ENCODE data around the gene RSRP1.

Gene RSRP1

DNA sequence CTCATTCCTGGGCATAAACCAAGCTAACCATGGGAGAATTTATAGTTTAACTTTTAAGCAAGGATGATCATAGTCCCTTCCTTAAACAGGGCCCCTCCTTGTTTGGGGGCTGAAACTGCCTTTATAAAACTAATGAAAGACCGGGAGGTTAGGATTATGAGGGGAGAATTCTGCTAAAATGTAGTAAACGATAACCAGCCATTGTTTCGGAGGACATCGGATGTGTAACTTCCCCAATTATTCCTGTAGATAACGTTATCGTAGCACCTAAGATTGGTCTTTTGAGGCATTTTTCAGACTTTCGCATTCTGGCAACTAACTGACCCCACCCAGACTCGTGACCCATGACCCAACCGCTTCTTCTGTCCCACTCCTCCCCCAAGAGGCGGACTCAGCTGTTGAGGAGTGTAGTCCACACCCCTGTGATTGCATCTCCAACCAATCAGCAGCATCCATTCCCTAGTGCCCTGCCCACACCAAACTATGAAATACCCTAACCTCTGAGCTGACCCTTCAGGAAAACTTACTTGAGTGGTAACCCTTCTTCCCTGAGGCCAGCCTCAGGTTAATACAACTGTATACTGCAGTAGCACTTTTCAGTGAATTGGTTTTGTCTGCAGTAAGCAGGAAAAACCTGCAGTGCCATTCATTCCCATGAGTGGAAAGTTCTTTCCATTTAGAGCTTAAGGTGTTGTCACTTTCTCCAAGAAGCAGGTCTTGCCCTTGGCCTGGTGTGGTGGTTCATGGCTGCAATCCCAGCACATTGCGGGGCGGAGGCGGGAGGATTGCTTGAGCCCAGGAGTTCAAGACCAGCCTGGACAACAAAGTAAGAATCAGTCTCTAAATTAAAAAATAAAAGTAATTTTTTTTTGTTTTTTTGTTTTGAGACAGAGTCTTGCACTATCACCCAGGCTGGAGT is 14.1 kb downstream of the RSRP1 start:
- peak overlapping the region; percentile 61 for H3K9ac ChIP-seq
- peaks cover 50% of the 10 kb centered on the region for H3K4me1 ChIP-seq (ENCODE audit: low read depth, poor library complexity, severe bottlenecking)
- H3K4me2 ChIP-seq = peak overlapping the region; percentile 67
- no peaks in the 10 kb centered on the region for H3K36me3 ChIP-seq (ENCODE audit: insufficient read depth)
- TF ChIP-seq, protein P1, sequence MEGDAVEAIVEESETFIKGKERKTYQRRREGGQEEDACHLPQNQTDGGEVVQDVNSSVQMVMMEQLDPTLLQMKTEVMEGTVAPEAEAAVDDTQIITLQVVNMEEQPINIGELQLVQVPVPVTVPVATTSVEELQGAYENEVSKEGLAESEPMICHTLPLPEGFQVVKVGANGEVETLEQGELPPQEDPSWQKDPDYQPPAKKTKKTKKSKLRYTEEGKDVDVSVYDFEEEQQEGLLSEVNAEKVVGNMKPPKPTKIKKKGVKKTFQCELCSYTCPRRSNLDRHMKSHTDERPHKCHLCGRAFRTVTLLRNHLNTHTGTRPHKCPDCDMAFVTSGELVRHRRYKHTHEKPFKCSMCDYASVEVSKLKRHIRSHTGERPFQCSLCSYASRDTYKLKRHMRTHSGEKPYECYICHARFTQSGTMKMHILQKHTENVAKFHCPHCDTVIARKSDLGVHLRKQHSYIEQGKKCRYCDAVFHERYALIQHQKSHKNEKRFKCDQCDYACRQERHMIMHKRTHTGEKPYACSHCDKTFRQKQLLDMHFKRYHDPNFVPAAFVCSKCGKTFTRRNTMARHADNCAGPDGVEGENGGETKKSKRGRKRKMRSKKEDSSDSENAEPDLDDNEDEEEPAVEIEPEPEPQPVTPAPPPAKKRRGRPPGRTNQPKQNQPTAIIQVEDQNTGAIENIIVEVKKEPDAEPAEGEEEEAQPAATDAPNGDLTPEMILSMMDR (conservative IDR thresholded peaks at IDR 0.05; ENCODE audit: low read depth, low read length) = no peak
- no peaks in the 10 kb centered on the region for H3K27me3 ChIP-seq (ENCODE audit: insufficient read depth, low read depth)
- peaks cover 34% of the 10 kb centered on the region; the same call in 1 of the 2 replicates for H3K79me2 ChIP-seq (ENCODE audit: insufficient read depth, low read depth)
- peak overlapping the region; percentile 60 for H2AFZ ChIP-seq (ENCODE audit: low read depth)
- peak overlapping the region; percentile 85 for H3K4me3 ChIP-seq (IDR thresholded peaks at IDR 0.05; ENCODE audit: insufficient read depth, low read depth, low read length)
- no peaks in the 10 kb centered on the region for H4K20me1 ChIP-seq (ENCODE audit: insufficient read depth)
- peak overlapping the region; percentile 81 for H3K27ac ChIP-seq

GRCh38 chr1:25232027-25232865 is 15.0 kb downstream of the RSRP1 start, which contains the start of gene SYF2:
TSS of gene SYF2 (minus strand) at chr1:25232502. CDS start at chr1:25232467, 35 bp downstream.
- peak within 1 kb of the TSS; percentile 85 for H3K4me3 ChIP-seq (IDR thresholded peaks at IDR 0.05; ENCODE audit: insufficient read depth, low read depth, low read length)
- peaks cover 41% of the 10 kb centered on the region for H3K4me1 ChIP-seq (ENCODE audit: low read depth, poor library complexity, severe bottlenecking)
- peak within 1 kb of the TSS; percentile 61 for H3K9ac ChIP-seq
- peak within 1 kb of the TSS; percentile 60 for H2AFZ ChIP-seq (ENCODE audit: low read depth)
- peaks cover 34% of the 10 kb centered on the region; the same call in 1 of the 2 replicates for H3K79me2 ChIP-seq (ENCODE audit: insufficient read depth, low read depth)
- peak within 1 kb of the TSS; percentile 81 for H3K27ac ChIP-seq
- H3K4me2 ChIP-seq = peak within 1 kb of the TSS; percentile 67
- peaks cover 6% of the 10 kb centered on the region; the same call in 1 of the 2 replicates for H3K36me3 ChIP-seq (ENCODE audit: insufficient read depth)
- H4K20me1 ChIP-seq (ENCODE audit: insufficient read depth) = no peaks in the 10 kb centered on the region
- TF ChIP-seq, protein P1 (conservative IDR thresholded peaks at IDR 0.05; ENCODE audit: low read depth, low read length) = no peak
- H3K27me3 ChIP-seq (ENCODE audit: insufficient read depth, low read depth) = no peaks in the 10 kb centered on the region

DNA sequence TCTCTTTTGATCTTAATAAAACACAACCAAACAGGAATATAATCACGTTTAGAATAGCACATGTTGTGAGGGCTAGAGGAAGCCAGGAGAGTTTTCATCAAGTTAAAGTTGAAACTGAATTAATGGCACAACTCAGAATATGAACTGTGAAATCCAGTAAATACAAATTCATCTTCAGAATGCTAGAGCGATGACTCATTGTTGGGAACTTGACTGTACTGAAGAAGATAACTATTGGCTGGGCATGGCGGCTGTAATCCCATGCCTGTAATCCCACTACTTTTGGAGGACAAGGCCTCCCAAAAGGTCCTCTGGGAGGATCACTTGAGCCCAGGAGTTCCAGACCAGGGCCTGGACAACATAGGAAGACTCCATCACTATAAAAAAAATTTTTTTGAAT is 23.8 kb downstream of the RSRP1 start:
- H3K27me3 ChIP-seq (ENCODE audit: insufficient read depth, low read depth) = no peaks in the 10 kb centered on the region
- H3K36me3 ChIP-seq (ENCODE audit: insufficient read depth) = peaks cover 6% of the 10 kb centered on the region; the same call in 1 of the 2 replicates
- no peak overlapping the region for H2AFZ ChIP-seq (ENCODE audit: low read depth)
- no peaks in the 10 kb centered on the region for H4K20me1 ChIP-seq (ENCODE audit: insufficient read depth)
- no peak overlapping the region for H3K4me2 ChIP-seq
- no peak overlapping the region for H3K27ac ChIP-seq
- H3K4me1 ChIP-seq (ENCODE audit: low read depth, poor library complexity, severe bottlenecking) = no peaks in the 10 kb centered on the region
- no peak overlapping the region for H3K4me3 ChIP-seq (IDR thresholded peaks at IDR 0.05; ENCODE audit: insufficient read depth, low read depth, low read length)
- H3K9ac ChIP-seq = no peak overlapping the region
- H3K79me2 ChIP-seq (ENCODE audit: insufficient read depth, low read depth) = no peaks in the 10 kb centered on the region
- TF ChIP-seq, protein P1 (conservative IDR thresholded peaks at IDR 0.05; ENCODE audit: low read depth, low read length) = no peak

GRCh38 chr1:25222606-25223005 is 24.6 kb downstream of the RSRP1 start:
- Histone ChIP-seq H3K4me1 (ENCODE audit: low read depth, poor library complexity, severe bottlenecking) (no peaks in the 10 kb centered on the region), H3K4me3 (IDR thresholded peaks at IDR 0.05; ENCODE audit: insufficient read depth, low read depth, low read length) (no peak overlapping the region), H2AFZ (ENCODE audit: low read depth) (no peak overlapping the region), H3K36me3 (ENCODE audit: insufficient read depth) (peaks cover 3% of the 10 kb centered on the region; the same call in 1 of the 2 replicates), H3K9ac (no peak overlapping the region), H3K4me2 (no peak overlapping the region), H3K27me3 (ENCODE audit: insufficient read depth, low read depth) (no peaks in the 10 kb centered on the region), H3K79me2 (ENCODE audit: insufficient read depth, low read depth) (no peaks in the 10 kb centered on the region), H3K27ac (no peak overlapping the region), H4K20me1 (ENCODE audit: insufficient read depth) (no peaks in the 10 kb centered on the region)
- TF ChIP-seq, protein P1 (conservative IDR thresholded peaks at IDR 0.05; ENCODE audit: low read depth, low read length) = no peak

Data from KMS-11 (cell line).